Peyer's patch (tissue), 4 donors: ENCODE data around the gene RETNLB.

Source experiments
- CTCF ChIP-seq, 6 experiments: fragments of 450-650 bp in 4 of 6; fragments of 200-600 bp in 2 of 6; sonication (generic) in 1 of 6; IDR thresholded peaks; one replicate each; pipeline ENCODE4 v1.5.1; 2017 to 2019; ENCODE audit warnings: antibody characterized with exemption in 6 of 6, mild to moderate bottlenecking in 3 of 6, moderate library complexity in 1 of 6
- POLR2A ChIP-seq, 2 donors: fragments of 450-650 bp; IDR thresholded peaks; one replicate each; pipeline ENCODE4 v1.5.1; 2017; ENCODE audit warnings: antibody characterized with exemption in 2 of 2, mild to moderate bottlenecking in 2 of 2, moderate library complexity in 2 of 2

GRCh38 chr3:108718454-108718853 lies 38.8 kb downstream of the RETNLB start:
- no peak for TF ChIP-seq CTCF (IDR thresholded peaks at IDR 0.05)
- no peak for TF ChIP-seq POLR2A (IDR thresholded peaks at IDR 0.05)
